A549 (cell line): ENCODE results near the gene PDE7B. TPM values are rescaled to one million over a fixed set of nuclear protein-coding genes. Genes with fewer than 3 reads are reported as not detected.

Experiments used
- ATAC-seq, 2 experiments: fragments of 200-7000 bp in 1 of 2; fragments of >200 bp in 1 of 2; cut with Nextera tagmentation in 1 of 2; cut with Tn5 transposase in 1 of 2; 3 replicates each; pipeline versions ENCODE4 v1.8.0 to v1.9.1; 2018 to 2020; ENCODE audit warnings: mild to moderate bottlenecking in 1 of 2, moderate library complexity in 1 of 2
- CTCF ChIA-PET: fragments of 300-600 bp; sonication (Branson Sonifier 250); formaldehyde crosslinking; extraction: SDS; loops from one replicate; lab custom pipeline; 2021; ENCODE audit warnings: antibody characterized with exemption, inconsistent platforms; lab: Yijun Ruan, JAX
- POLR2A ChIA-PET: fragments of 350-600 bp; formaldehyde crosslinking; extraction: SDS; loops from one replicate; lab custom pipeline; 2021; ENCODE audit warnings: antibody characterized with exemption, inconsistent platforms; lab: Yijun Ruan, JAX
- DNase-seq, 2 experiments: peaks; one replicate each; pipeline versions ENCODE4 v3.0.0 to v3.0.0-alpha.2; 2011 to 2016; ENCODE audit warnings: low read depth in 1 of 2, low spot score in 1 of 2
- FAIRE-seq: peaks from 2 replicates; lab custom pipeline; 2011; peaks lifted over from hg19 to GRCh38; lab: Jason Lieb, UNC
- H3K27ac ChIP-seq, 2 experiments: fragments of >200 bp; sonication (Bioruptor Twin); formaldehyde crosslinking; 3 replicates each; pipeline ENCODE4 v1.5.1; 2016 to 2017
- H3K4me1 ChIP-seq: fragments of >200 bp; sonication (Bioruptor Twin); formaldehyde crosslinking; 3 replicates; pipeline ENCODE4 v1.6.1; 2016
- H3K4me2 ChIP-seq: fragments of >200 bp; sonication (Bioruptor Twin); formaldehyde crosslinking; 3 replicates; pipeline ENCODE4 v1.6.1; 2016
- H3K4me3 ChIP-seq: fragments of >200 bp; sonication (Bioruptor Twin); formaldehyde crosslinking; 3 replicates; pipeline ENCODE4 v1.5.1; 2016
- H3K9me3 ChIP-seq: fragments of >200 bp; sonication (Bioruptor Twin); formaldehyde crosslinking; 3 replicates; pipeline ENCODE4 v1.6.1; 2016
- BHLHE40 ChIP-seq: IDR thresholded peaks from 2 replicates; pipeline ENCODE4 v1.6.1; 2012; ENCODE audit warnings: low read depth, low read length, inconsistent platforms
- CEBPB ChIP-seq, 2 experiments: fragments of >200 bp in 1 of 2; sonication (Bioruptor Twin) in 1 of 2; formaldehyde crosslinking in 1 of 2; IDR thresholded peaks; 2 replicates each; pipeline ENCODE4 v1.6.1; 2012 to 2016
- CTCF ChIP-seq: fragments of >200 bp; sonication (Bioruptor Twin); formaldehyde crosslinking; IDR thresholded peaks from 3 replicates; pipeline ENCODE4 v1.5.1; 2016
- EHMT2 ChIP-seq: fragments of 200-600 bp; sonication (generic); IDR thresholded peaks from 2 replicates; pipeline ENCODE4 v1.6.1; 2016; ENCODE audit warnings: antibody characterized with exemption, low read depth, mild to moderate bottlenecking, moderate library complexity
- FOXS1 ChIP-seq: fragments of 250-450 bp; sonication (Bioruptor Pico); IDR thresholded peaks from 2 replicates; pipeline ENCODE4 v1.5.0; 2020; ENCODE audit warnings: mild to moderate bottlenecking, moderate library complexity
- GATA3 ChIP-seq: IDR thresholded peaks from 2 replicates; pipeline ENCODE4 v1.6.1; 2012; ENCODE audit warnings: borderline replicate concordance
- HDAC2 ChIP-seq: fragments of 200-600 bp; sonication (generic); IDR thresholded peaks from 2 replicates; pipeline ENCODE4 v1.6.1; 2016
- HEYL ChIP-seq: fragments of 250-450 bp; sonication (Bioruptor Pico); IDR thresholded peaks from 2 replicates; pipeline ENCODE4 v1.8.0; 2021; ENCODE audit warnings: mild to moderate bottlenecking, moderate library complexity
- KDM1A ChIP-seq: fragments of 200-600 bp; sonication (generic); IDR thresholded peaks from 2 replicates; pipeline ENCODE4 v1.6.1; 2016; ENCODE audit warnings: low read depth, mild to moderate bottlenecking
- MAFK ChIP-seq: fragments of 450-650 bp; IDR thresholded peaks from 2 replicates; pipeline ENCODE4 v1.6.1; 2014; ENCODE audit not compliant: partially characterized antibody
- NR3C1 ChIP-seq: fragments of >200 bp; sonication (Bioruptor Twin); formaldehyde crosslinking; IDR thresholded peaks from 3 replicates; pipeline ENCODE4 v1.6.1; 2017
- RFX5 ChIP-seq: fragments of 450-650 bp; IDR thresholded peaks from 2 replicates; pipeline ENCODE4 v1.7.1; 2014; ENCODE audit warnings: antibody characterized with exemption, mild to moderate bottlenecking, moderate library complexity
- SREBF2 ChIP-seq: fragments of 450-650 bp; IDR thresholded peaks from 2 replicates; pipeline ENCODE4 v1.6.1; 2014; ENCODE audit warnings: mild to moderate bottlenecking, moderate library complexity
- ZC3H11A ChIP-seq: fragments of 450-650 bp; IDR thresholded peaks from 2 replicates; pipeline ENCODE4 v1.6.1; 2014; ENCODE audit warnings: antibody characterized with exemption, mild to moderate bottlenecking
- ZFP36 ChIP-seq: fragments of 450-650 bp; IDR thresholded peaks from 2 replicates; pipeline ENCODE4 v1.6.1; 2014; ENCODE audit warnings: borderline replicate concordance; ENCODE audit not compliant: partially characterized antibody
- WGBS: methylation state at CpG from one replicate; pipeline ENCODE4 v1.1.6; 2017; ENCODE audit errors: missing lambda C conversion rate; 5-methylcytosine and 5-hydroxymethylcytosine counted together
- polyA plus RNA-seq, 4 experiments: library from polyadenylated mRNA; depleted of rRNA in 3 of 4; stranded (reverse); fragments of >200 nt; fragmentation: RNase III in 1 of 4; extraction: RNeasy Plus Mini Kit Qiagen cat#74134 plus additional on column Dnase treatment in 1 of 4; gene quantifications; 2 replicates in 3 of 4; 3 replicates in 1 of 4; pipeline ENCODE4 v1.2.3, GENCODE V29; 2011 to 2017
- TF ChIP-seq, protein P1 (sequence below): fragments of >200 bp; sonication (Bioruptor Twin); formaldehyde crosslinking; IDR thresholded peaks from 3 replicates; pipeline ENCODE4 v1.6.1; 2016
- TF ChIP-seq, protein P2 (sequence below): fragments of 250-450 bp; sonication (Bioruptor Pico); IDR thresholded peaks from 2 replicates; pipeline ENCODE4 v1.5.0; 2021; ENCODE audit warnings: mild to moderate bottlenecking, moderate library complexity, borderline replicate concordance

Gene PDE7B
- polyA plus RNA-seq, 2 of the 4 experiments (the other 2 are of a cell fraction) = 6.6 to 13.8 TPM

DNA sequence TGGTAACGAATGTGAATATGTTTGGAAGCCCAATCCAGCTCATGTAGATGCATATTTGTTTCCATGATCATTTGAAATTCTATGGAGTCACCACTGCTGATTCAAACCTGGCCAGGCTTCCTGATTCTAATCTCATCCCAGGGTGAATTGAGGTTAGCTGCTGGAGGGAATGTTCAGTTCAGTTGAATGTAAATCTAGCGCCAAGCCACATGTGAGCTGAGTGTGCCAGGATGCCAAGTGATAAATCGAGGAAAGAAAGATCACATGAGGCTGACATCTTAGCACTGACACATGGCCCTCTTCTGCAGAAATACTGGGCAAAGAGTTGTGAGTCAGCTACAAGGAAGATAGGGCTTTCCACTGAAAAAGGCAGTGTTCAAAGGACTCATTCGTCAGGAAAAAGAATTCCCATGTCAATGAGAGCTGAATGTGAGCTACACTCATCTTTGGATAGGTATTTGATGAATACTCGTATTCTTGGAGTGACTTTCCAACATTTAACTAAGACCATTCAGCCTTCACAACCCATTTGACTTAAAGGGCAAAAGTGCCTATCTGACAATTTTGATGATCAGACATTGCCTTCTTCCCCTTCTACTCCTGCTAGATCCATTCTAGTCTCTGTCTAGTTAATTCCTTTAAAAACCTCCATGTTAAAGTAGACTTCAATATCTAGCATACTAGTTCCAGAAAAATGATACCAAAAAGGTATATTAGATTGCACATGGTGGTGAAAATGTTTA is 226.5 kb downstream of the PDE7B start:
- no peak overlapping the region for H3K4me2 ChIP-seq
- FAIRE-seq (no peak), ATAC-seq (no peak), DNase-seq (no peak)
- ChIA-PET CTCF (no interaction called here), POLR2A (no interaction called here)
- no peaks in the 10 kb centered on the region for H3K9me3 ChIP-seq
- TF ChIP-seq MAFK = peak; percentile 64
- TF ChIP-seq EHMT2 = no peak
- peaks cover 32% of the 10 kb centered on the region for H3K4me1 ChIP-seq
- H3K4me3 ChIP-seq = no peak overlapping the region
- 78% methylated on average over 5 of the region's 5 CpGs for WGBS
- no peak overlapping the region for H3K27ac ChIP-seq

DNA sequence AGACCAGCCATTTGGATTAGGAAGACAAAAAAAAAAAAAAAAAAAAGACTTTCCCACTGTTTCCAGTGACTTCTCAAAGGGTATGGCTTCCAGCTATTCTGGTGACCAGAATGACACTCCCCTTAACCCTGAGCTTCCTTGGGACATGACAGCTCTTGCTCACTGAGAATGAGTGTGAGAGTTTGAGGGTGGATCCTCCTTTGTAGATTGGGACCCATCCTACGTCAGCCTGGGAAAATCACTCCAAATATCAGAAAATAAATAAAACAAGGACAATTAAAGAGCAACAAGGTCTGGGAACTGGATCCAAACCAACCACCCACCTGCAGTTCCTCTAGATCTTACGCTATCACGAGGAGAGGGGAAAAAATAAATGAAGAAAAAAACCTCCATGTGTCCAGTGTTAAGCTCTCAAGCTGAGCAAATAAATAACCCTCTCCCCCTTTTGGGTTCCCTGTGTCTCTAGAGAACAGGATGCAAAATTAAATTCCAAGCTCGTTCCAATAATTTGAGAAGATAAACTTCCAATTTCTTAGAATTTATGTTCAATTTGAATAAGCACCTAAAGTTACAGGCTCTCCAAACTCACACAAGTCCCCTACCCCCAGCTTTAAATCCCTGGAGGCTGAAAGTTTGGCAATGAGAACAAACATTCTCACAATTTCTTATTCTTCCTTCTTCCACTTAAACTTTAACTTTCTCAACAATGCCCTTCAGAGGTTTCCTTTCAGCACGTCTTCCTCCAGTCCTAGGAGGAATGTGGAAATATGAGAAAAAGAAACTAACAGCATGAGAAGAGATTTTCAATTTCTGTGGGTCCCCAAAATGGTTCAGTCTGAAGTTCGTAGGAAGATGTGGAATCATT is 228.4 kb downstream of the PDE7B start:
- POLR2A ChIA-PET = no interaction called here

GRCh38 chr6:136083540-136083939 is 232.0 kb downstream of the PDE7B start:
- DNase-seq (no peak), FAIRE-seq (no peak), ATAC-seq (no peak)
- POLR2A ChIA-PET = no interaction called here
- Histone ChIP-seq H3K4me3 (no peak overlapping the region), H3K4me2 (no peak overlapping the region), H3K27ac (peak overlapping the region in 1 of 2 experiments; percentile 3; a peak in 1 of 6 replicates), H3K9me3 (no peaks in the 10 kb centered on the region), H3K4me1 (peaks cover 57% of the 10 kb centered on the region)
- CTCF ChIA-PET = no interaction called here
- TF ChIP-seq BHLHE40 = no peak
- no peak for TF ChIP-seq CTCF
- no peak for TF ChIP-seq ZC3H11A

More for the DNA sequence above, 228.4 kb downstream of the PDE7B start:
- Histone ChIP-seq H3K9me3 (no peaks in the 10 kb centered on the region), H3K4me3 (no peak overlapping the region), H3K4me2 (peak overlapping the region; percentile 53), H3K4me1 (peaks cover 51% of the 10 kb centered on the region), H3K27ac (peak overlapping the region; percentile 39 to 48)
- no peak for TF ChIP-seq NR3C1
- no peak for TF ChIP-seq HEYL (CRISPR knock-in tag)
- no peak for TF ChIP-seq MAFK
- TF ChIP-seq KDM1A = no peak
- TF ChIP-seq GATA3 = no peak
- no peak for TF ChIP-seq SREBF2
- TF ChIP-seq CEBPB (IDR thresholded peaks at IDR 0.05) = no peak
- no peak for TF ChIP-seq FOXS1 (CRISPR knock-in tag)
- TF ChIP-seq, protein P1, sequence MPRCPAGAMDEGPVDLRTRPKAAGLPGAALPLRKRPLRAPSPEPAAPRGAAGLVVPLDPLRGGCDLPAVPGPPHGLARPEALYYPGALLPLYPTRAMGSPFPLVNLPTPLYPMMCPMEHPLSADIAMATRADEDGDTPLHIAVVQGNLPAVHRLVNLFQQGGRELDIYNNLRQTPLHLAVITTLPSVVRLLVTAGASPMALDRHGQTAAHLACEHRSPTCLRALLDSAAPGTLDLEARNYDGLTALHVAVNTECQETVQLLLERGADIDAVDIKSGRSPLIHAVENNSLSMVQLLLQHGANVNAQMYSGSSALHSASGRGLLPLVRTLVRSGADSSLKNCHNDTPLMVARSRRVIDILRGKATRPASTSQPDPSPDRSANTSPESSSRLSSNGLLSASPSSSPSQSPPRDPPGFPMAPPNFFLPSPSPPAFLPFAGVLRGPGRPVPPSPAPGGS = no peak
- TF ChIP-seq HDAC2 = no peak
- no peak for TF ChIP-seq ZFP36
- TF ChIP-seq RFX5 = no peak
- TF ChIP-seq, protein P2, sequence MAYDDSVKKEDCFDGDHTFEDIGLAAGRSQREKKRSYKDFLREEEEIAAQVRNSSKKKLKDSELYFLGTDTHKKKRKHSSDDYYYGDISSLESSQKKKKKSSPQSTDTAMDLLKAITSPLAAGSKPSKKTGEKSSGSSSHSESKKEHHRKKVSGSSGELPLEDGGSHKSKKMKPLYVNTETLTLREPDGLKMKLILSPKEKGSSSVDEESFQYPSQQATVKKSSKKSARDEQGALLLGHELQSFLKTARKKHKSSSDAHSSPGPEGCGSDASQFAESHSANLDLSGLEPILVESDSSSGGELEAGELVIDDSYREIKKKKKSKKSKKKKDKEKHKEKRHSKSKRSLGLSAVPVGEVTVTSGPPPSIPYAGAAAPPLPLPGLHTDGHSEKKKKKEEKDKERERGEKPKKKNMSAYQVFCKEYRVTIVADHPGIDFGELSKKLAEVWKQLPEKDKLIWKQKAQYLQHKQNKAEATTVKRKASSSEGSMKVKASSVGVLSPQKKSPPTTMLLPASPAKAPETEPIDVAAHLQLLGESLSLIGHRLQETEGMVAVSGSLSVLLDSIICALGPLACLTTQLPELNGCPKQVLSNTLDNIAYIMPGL = no peak
- 60% methylated on average over 6 of the region's 6 CpGs for WGBS
- FAIRE-seq = no peak
- CTCF ChIA-PET = no interaction called here
- DNase-seq = peak in 1 of 2 experiments; percentile 27
- ATAC-seq = peak in 1 of 2 experiments; percentile 25; a peak in 1 of 6 replicates
